WERI-Rb-1 (cell line): Measurements from ENCODE around the gene CCT8.

Source experiments
- DNase-seq: peaks from one replicate; pipeline ENCODE4 v3.0.0-alpha.2; 2020
- H3K27ac ChIP-seq: fragments of 250-450 bp; sonication (Bioruptor Pico); 2 replicates; pipeline ENCODE4 v1.5.1; 2020; ENCODE audit warnings: mild to moderate bottlenecking, moderate library complexity
- H3K27me3 ChIP-seq: fragments of 250-450 bp; sonication (Bioruptor Pico); 2 replicates; pipeline ENCODE4 v1.5.1; 2021; ENCODE audit warnings: mild to moderate bottlenecking, low read depth, moderate library complexity; ENCODE audit not compliant: insufficient read depth, severe bottlenecking
- H3K36me3 ChIP-seq: fragments of 250-450 bp; sonication (Bioruptor Pico); 2 replicates; pipeline ENCODE4 v1.5.1; 2020; ENCODE audit warnings: mild to moderate bottlenecking, moderate library complexity
- H3K4me3 ChIP-seq: 2 replicates; pipeline ENCODE4 v1.5.1; 2011; ENCODE audit warnings: low read depth, mild to moderate bottlenecking, control low read depth, low read length
- H3K9me3 ChIP-seq: fragments of 250-450 bp; sonication (Bioruptor Pico); 2 replicates; pipeline ENCODE4 v1.5.1; 2021; ENCODE audit warnings: mild to moderate bottlenecking, moderate library complexity; ENCODE audit not compliant: severe bottlenecking
- CTCF ChIP-seq: IDR thresholded peaks from 2 replicates; pipeline ENCODE4 v1.5.1; 2011; ENCODE audit warnings: low read depth, mild to moderate bottlenecking, control low read depth, inconsistent platforms, low read length

The CCT8 gene

GRCh38 chr21:29075706-29076466 lies 2.4 kb upstream of the CCT8 start:
- Histone ChIP-seq H3K4me3 (no peak overlapping the region), H3K36me3 (peaks cover 20% of the 10 kb centered on the region), H3K9me3 (no peaks in the 10 kb centered on the region), H3K27me3 (no peaks in the 10 kb centered on the region), H3K27ac (no peak overlapping the region)
- DNase-seq, result no peak
- TF ChIP-seq CTCF, result no peak

- peaks cover 31% of the 10 kb centered on the region for H3K36me3 ChIP-seq
- H3K27me3 ChIP-seq, result no peaks in the 10 kb centered on the region
- H3K4me3 ChIP-seq, result no peak overlapping the region
- TF ChIP-seq CTCF, result no peak
- no peaks in the 10 kb centered on the region for H3K9me3 ChIP-seq
- no peak for DNase-seq
- H3K27ac ChIP-seq, result no peak overlapping the region
Measured at GRCh38 chr21:29074783-29075182, 1.3 kb upstream of the CCT8 start.

DNA sequence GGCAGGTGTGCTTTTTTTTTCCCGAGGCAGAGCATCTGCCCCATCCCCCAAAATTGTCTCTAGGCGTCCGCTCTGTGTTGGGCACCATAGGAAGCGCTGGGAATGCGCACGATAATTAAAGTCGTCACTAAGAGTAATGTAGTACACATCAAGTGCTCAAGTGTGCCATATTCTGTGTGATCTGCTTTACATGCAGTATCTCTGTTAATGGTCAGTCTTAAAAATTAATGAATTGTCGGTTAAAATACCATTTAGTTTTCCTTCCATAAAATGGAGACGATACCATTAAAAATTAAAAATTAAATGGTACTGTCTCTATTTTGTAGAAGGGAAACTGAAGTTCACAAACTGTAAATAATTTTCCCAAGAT lies 544 bp upstream of the CCT8 start:
- DNase-seq, result no peak
- no peak for TF ChIP-seq CTCF
- H3K4me3 ChIP-seq, result peak overlapping the region; percentile 86
- peaks cover 39% of the 10 kb centered on the region for H3K36me3 ChIP-seq
- no peaks in the 10 kb centered on the region for H3K27me3 ChIP-seq
- H3K27ac ChIP-seq, result peak overlapping the region; percentile 55
- no peaks in the 10 kb centered on the region for H3K9me3 ChIP-seq

DNA sequence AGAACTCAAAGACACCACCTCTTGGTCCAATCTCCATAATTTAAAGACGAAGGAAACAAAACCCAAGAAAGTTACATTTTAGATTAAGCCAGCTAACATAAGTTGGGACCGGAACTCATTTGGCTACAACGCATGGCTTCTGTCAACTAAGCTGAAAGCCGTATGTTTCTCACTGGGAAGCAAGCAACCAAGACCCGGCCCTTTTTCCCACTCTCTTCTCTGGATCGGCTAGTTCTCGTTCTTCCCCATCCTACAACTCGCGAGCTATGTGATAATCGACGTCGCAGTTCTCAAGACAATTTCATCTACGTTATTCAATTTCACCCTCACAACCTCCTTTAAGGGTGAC lies 601 bp downstream of the CCT8 start:
- H3K36me3 ChIP-seq, result peaks cover 50% of the 10 kb centered on the region
- no peaks in the 10 kb centered on the region for H3K27me3 ChIP-seq
- TF ChIP-seq CTCF, result no peak
- peak overlapping the region; percentile 86 for H3K4me3 ChIP-seq
- peak overlapping the region; percentile 95 for H3K27ac ChIP-seq
- H3K9me3 ChIP-seq, result no peaks in the 10 kb centered on the region
- no peak for DNase-seq

- Histone ChIP-seq H3K27ac (no peak overlapping the region), H3K4me3 (no peak overlapping the region), H3K36me3 (peaks cover 98% of the 10 kb centered on the region), H3K9me3 (no peaks in the 10 kb centered on the region), H3K27me3 (no peaks in the 10 kb centered on the region)
- no peak for DNase-seq
- no peak for TF ChIP-seq CTCF
Measured at GRCh38 chr21:29064850-29065481, 8.5 kb downstream of the CCT8 start.
